ENCODE results near the gene TCFL5.
"Not testable (repeated sequence)": the region's sequence is repeated elsewhere in the genome, so short reads cannot be mapped to it uniquely, and the experiment has no call there.

Gene TCFL5

DNA sequence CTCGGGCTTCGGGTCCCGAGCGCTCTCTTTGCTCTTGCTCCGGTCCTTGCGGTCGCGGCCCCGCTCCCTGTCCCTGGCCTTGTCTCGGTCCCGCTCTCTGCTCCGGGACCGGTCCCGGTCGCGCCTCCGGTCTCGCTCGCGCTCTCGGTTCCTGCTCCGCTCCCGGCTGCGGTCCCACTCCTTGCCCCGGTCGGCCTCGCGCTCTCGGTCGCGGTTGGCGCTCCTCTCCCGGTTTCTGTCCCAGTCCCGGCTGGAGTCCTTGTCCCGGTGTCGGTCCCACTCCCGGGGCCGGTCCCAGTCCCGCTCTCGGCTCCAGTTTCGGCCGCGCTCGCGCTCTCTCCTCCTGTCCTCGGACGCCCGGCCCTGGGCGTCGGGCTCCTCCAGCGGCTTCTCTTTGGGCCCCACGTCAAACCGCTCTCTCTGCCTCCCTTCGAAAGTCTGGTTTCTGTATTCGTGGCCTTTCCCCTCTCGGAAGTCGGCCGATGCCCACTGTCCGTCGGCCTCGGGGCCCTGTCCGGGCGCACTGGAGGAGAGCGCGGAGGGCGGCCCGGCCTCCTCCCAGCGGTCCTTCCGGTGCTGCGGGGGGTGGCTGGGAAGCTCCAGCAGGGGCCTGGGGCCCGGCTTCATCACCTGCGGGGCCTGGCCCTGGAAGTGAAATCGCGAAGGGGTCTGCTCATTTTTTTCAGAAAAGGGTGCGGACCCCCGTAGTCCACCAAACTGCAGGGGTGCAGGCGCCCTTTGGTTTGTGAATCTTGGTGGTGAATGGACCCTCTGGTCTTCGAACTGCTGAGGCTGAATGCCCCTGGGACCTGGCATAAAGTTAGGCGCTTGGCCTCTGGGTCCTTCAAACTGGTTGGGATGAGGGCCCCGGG is 17.9 kb upstream of the TCFL5 start:
- no peak for DNase-seq

DNA sequence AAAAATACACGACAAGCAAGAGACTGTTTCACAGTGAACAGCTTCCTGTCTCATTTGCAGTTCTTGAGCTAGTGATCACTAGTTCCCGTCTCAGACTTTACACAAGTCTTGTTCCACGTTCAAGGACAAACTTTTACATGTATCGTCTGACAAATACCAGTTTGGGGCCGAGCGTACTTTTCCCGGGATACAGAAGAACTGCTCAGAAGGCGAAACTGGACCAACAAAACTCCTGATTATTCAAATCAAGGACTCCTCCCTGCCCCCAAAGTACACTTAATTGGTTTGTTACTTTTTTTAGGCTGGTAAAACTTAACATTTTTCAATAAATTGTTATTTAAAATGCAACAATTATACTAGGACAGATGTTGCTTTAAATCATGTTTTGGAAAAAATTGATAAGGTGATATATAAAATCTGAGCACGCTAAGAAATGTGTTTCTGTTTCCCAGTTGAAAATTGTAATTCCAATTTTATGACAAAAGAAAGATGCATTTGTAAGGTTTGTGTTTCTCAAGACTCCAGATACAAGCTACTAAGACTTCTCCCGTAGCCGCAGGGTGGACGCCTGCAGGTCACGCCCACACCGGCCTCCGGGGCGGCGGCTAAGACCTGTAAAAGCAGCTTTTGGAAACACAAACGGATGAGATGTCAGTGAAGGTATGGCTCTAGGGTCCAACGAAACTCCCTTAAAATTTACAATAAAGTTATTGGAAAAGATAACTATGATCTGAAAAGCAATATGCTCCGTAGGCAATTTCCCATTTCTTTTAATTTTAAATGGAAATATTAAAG is 16.8 kb upstream of the TCFL5 start:
- no peak for DNase-seq

DNA sequence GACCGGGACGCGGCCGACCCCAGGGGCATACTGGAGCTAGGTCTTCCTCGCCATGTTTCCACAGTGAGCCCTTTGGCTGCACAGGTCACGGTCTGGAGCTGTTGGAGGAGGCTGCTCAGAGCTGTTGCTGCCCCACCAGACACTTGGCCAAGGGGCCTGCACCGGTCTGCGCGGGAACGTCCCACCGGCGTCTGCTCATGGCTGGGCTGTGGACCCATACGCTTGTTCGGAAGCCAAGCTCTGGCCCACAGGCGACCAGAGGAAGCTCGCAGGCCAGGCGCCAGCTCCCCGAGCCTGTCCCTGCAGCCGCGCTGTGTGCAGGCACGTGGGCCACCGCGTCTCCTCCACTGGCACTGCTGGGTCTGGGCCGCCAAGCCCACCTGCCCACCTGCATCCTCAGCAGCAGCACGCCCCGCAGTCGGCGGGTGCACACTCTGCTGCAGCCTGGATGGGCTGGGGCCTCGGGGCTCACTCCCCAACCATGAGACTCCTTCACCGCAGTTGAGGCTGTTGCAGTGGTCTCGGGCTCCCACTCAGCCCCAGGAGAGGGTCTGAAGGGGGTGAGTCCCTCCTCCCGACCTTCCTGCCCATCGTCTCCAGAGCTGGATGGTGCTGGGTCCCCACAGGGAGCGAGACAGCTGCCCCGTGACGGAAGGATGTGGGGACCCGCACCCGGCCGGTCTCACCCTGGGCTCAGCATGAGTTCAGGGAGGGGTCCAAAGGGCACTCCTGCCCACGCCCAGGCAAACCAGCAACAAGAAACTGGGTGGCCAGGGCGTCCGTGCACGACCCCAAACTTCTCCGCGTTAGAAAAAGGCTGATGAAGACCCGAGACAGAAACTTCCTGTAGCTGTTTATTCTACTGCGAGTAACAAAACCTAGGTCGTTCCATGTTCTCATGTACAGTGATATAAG is 15.5 kb upstream of the TCFL5 start:
- no peak for DNase-seq

DNA sequence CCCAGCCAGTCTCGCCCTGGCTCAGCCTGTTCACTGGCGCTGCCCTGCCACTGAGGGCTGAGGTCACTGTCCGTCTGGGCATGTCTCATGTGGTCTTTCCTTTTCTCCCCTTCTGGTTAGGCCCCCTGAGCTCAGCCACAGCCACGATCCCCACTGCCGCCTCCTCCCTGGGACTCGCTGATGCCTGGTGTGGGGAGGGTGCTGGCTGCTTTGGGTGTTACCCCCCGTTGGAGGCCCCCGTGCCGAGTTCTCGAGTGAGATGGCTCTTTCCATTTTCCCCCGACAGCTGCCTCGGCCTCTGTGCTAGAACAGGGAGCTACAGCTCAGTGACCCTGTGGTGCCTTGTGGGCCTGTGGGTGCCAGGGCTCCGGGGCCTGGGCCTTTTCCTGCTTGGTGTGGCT is 14.9 kb upstream of the TCFL5 start:
- no peak for DNase-seq

DNA sequence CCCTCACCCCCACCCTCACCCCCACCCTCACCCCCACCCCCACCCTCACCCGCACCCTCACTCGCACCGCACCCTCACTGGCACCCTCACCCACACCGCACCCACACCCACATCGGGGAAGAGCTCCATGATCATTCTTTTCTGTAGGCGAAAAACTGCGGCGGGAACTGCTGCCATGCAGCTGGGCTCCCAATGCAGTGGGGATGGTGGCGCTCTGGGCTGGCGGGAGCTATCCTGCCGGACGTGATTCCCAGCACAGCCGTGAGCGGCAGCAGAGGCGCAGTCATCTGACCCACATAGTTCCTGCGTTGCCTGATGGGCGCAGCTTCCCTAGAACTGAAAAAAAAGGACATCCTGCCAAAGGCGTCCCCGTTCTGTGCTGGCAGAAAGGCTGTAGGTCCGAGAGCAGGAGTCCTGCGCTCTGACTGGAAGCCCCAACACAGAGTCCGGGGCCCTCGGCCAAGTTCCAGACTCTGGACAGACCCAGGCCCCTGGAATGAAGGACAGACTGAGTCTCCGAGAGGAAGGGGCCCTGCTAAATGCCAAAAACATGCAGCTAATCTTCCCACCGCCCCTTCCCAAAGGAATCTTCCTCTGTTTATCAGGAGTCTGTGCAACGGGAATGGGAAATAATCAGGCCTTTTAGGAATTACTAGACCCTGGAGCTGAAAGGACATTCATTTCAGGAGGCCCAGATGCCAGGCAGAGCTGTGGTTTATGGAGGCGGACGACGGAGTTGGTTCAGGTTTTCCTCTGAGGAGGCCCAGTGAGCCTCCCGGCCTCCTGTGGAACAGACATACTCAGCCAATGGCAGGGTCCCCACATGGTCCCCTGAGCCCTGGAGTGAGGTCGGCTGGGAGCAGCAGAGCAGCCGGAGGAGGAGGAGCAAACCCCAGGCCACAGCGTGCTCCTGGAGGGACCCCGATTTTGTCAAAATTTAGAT is 14.1 kb upstream of the TCFL5 start:
- DNase-seq = no peak

DNA sequence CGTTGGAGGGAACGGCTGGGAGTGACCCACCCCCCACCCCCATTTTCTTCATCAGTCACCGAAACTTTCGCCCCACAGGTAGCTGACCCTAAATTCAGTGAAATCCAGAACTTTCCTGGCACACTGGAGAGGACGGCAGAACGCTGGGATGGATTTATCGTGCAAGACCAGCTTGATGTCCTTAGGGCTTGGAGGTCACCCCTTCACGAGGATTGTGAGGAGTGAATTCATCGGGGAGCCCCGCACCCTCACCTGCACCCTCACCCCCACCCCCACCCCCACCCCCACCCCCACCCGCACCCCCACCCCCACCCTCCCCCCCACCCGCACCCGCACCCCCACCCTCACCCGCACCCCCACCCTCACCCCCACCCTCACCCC is 13.3 kb upstream of the TCFL5 start:
- no peak for DNase-seq

DNA sequence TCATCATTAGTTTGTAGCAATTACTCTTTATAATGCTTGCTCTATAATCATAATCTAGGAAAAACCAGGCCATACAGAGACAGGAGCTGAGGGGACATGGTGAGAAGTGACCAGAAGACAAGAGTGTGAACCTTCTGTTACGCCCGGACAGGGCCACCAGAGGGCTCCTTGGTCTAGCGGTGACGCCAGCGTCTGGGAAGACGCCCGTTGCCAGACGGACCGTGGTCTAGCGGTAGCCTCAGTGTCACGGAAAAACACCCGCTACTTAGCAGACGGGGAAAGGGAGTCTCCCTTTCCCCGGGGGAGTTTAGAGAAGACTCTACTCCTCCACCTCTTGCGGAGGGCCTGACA is 12.0 kb upstream of the TCFL5 start:
- DNase-seq = peak; percentile 50

DNA sequence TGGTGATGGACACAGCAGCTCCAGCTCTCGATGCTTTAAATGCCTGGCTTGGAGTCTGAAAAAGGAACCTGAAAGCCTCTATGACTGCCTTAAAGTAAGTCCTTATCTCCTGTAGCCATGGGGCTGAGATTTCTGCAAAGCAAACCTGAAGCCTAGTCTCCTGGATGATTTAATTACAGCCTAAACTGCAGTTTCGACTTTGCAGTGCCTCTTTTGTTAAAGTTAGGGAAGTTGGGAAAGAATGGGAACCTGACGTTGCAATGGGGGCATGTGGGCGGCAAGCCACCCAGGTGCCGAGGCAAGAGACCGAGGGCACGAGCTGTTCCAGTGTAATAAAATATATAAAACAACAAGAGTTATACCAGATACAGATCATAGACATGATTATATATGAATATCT is 11.7 kb upstream of the TCFL5 start:
- no peak for DNase-seq

DNA sequence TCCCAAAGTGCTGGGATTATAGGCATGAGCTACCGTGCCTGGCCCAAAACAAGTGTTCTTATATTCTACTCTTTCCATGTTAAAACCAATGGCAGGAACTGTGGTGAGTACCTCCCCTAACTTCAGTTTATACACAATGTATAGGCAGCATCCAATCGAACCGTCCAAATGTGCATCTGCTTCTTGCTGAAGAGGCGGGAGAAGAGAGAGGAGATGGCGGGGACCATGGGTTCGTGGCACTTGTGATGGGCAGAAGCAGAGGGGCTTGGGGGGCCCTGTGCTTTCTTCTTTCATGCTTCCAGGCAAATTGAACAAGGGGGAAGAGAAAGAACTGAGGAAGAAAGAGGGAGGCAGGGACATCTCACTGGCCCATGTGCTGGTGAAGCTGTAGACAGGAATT is 11.2 kb upstream of the TCFL5 start:
- no peak for DNase-seq

DNA sequence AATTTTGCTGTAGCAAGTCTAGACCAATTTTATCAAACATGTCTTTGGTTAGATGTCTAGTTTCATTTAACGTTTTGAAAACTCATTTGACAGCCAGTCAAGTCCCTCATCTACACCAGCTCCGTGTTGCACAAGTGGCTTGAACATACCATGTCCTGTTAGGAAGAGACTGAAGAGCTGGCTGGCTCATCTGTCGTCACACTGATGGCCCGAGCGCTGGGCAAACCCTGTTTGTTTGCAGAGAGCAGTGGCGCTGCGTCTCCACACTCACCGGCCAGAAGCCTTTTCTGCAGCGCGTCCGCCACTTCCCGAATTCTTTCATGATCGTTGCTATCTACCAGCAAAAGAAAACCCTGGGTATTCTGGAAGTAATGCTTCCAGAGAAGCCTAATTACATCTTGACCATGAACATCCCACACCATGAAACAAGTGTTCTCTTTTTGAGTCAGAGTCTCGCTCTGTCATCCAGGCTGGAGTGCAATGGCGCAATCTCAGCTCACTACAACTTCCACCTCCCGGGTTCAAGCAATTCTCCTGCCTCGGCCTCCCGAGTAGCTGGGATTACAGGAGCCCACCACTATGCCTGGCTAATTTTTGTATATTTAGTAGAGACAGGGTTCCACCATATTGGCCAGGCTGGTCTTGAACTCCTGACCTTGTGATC is 10.7 kb upstream of the TCFL5 start:
- DNase-seq = no peak

DNA sequence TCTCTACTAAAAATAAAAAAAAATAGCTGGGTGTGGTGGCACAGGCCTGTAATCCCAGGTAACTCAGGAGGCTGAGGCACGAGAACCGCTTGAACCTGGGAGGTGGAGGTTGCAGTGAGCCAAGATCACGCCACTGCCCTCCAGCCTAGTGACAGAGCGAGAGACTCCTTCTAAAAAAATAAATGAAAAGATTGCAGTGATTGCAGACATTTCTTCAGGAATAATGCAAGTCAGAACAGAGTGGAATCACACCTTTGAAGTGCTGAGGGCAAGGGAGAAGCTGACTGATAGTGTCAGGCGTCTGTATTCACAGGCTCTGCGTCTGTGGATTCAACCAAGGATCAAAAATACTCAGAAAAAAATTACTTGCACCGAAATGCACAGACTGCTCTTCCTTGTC is 2.6 kb upstream of the TCFL5 start:
- no peak for DNase-seq

DNA sequence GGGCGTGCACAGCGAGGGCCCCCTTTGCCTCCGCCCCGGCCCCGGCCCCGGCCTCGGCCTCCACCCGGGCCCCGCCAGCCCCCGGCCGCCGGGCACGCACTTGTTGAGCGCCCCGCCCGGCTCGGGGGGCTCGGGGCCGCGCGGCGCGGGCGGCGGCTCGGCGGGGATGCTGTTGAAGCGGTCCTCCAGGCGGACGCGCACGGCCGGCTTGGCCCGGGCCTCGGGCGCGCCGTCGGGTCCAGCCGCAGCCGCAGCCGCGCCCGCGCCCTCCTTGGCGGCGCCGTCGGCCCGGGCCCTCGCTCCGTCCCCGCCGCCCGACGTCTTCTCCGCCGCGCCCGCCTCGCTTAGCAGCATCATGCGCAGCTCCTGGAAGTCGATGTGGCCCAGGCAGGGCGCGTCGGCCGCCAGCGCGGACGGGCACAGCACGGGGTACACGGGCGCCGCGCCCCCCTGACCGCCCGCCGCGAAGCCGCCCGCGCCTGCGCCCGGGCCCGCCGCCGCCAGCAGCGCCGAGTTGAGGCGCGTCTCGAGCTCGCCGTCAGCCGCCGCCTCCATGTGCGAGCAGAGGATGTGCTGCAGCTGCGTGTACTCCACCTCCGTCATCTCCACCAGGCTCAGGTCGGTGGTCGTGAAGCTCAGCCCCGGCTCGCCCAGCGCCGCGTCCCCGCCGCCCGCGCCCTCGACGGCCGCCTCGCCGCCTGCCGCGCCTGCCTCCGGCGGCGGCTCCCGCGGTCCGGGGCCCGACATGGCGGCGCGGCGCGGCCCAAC is 514 bp downstream of the TCFL5 start:
- DNase-seq = peak; percentile 29

DNA sequence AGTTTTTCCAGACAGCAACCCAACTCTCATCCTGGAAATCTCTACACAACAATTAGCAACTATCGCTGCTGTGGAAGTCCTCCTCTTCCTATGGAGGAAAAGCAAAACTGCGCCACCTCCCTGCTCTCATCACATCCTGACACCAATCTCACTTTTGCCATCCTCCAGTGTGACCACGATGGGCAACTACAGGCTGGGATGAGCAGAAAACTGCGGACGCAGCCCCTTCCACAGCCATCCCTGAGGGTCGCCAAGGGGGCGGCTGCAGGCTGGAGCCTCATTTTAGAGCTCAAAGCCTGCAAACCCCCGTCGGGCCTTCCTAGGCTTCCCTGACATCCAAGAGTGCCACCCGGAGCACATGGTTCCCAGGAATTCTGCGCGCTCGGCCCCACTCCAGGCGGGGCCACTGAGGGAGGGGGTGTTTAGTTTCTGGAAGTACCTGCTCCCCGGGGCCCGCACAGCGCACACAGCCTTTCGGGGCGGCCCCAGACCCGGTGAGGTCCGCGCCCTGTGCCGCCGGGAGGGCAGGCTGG is 1.2 kb downstream of the TCFL5 start:
- DNase-seq = no peak

DNA sequence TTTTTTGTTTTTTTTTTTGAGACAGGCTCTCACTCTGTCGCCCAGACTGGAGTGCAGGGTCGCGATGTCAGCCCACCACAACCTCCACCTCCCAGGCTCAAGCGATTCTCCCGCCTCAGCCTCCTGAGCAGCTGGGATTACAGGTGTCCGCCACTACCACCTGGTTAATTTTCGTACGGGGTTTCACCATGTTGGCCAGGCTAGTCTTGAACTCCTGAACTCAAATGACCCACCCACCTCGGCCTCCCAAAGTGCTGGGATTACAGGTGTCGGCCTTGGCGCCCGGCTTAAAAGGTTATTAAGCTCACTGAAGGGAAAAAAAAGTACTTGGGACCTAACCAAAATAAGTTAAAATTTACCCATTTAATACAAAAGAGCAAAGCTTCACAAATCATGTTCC is 1.9 kb downstream of the TCFL5 start:
- DNase-seq = no peak

DNA sequence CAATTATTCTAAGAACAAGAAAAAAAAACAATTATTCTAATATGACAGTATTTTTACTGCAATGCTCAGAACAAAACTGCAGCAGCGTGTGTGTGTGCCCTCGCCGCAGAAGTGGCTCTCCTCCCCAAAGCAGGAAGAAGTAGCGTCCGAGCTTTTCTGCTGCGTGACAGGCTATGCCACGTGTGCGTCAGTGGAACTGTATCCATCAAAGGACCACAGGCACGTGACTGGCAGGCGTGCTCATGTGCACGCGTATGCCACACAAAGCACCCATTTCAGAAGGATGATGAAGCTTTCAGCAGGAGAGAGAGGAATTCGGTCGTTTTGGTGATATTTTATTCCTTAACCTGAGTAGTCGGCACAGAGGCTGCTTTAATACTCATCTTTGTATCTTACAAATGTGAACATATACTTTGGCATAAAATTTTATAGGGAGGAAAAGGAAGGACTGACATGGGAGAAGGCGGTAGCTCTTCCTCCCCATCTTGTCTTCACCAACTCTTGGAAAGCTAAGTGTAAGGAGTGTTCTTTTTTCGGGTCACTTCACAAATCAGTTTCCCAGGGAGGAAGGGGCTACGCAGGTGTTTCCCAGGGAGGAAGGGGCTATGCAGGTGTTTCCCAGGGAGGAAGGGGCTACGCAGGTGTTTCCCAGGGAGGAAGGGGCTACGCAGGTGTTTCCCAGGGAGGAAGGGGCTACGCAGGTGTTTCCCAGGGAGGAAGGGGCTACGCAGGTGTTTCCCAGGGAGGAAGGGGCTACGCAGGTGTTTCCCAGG is 3.4 kb downstream of the TCFL5 start:
- no peak for DNase-seq

DNA sequence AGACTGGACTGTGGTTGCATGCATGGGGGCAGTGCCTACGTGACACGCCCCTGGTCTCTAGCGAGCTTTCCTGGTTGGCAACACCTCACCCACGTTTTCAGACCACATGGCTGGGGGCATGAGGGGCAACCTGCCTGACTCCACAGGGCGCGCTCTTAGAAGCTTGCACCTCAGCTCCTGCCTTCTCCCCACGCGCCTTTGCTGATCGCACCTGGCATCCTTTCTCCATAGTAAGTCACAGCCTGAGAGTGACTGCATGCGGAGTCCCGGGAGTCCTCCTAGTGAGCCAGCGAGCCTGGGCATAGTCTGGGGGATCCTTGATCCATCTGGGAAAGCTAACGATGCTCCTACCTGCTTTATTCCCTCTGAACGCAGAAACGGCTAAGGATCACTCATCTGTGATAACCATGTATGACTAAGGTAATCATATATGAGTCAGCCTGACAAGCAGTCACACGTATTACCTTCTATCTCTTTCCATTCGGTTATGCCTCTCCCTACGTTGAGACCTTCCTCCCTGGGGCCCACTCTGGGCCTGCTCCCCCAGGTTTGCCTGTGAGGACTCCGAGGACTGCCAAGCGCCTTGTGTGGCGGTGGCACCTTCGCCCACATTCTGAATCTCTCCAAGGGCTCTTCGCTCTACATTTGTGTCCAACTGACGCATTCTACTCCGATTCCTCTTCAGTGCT is 4.5 kb downstream of the TCFL5 start:
- DNase-seq = no peak

DNA sequence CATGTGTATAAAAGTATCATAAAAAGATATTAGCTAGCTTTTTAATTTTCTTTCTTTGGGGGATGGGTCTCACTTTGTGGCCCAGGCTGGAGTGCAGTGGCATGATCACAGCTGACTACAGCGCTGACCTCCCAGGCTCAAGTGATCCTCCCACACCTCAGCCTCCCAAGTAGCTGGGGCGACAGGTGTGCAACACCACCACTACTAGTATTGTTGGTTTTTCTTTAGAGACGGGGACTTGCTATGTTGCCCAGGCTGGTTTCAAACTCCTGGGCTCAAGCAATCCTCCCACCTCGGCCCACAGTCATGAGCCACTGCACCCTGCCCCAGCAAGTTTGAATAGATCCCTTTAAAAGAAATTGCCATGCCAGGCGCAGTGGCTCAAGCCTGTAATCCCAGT is 6.5 kb downstream of the TCFL5 start:
- DNase-seq = no peak

DNA sequence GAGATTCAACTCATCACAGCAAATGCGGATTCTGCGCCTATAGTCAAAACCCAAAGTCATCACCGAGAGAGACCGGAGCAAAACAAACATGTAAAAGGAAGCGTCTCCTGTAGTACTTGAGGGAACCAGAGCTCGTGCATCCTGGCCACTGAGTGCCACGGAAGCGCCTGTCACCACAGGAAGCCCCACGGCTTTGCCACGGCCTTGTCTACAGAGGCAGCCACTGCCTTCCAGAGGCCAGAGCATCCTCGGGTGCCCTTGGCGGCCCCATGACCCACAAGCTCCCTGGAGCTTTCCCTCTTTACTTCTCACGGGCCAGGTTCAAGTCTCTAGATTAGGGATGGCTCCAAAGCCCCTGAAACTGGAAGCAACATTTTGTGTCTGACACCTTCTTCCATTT is 7.5 kb downstream of the TCFL5 start:
- no peak for DNase-seq

DNA sequence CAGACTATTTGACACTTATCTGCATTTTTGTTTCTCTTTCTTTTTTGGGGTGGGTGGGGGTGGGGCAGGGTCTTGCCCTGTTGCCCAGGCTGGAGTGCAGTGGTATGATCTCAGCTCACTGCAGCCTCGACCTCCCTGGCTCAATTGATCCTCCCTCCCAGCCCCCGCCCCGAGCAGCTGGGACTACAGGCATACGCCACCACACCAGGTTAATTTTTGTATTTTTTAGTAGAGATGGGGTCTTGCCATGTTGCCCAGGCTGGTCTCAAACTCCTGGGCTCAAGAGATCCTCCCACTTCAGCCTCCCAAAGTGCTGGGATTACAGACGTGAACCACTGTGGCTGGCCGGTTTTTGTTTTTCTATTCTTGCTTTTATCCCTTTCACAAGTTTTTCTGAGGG is 8.3 kb downstream of the TCFL5 start:
- DNase-seq = not testable (repeated sequence)

Measured in activated CD4-positive, alpha-beta T cell treated with anti-CD3 and anti-CD28 coated beads, Interleukin-2, Interleukin-6, amounts not matched to agents 100 ng/mL and 50 ng/mL, durations not matched to agents 16 hours and 8 hours (primary cell).